Measurements from ENCODE around the gene RFTN1. TPM values are rescaled to one million over a fixed set of nuclear protein-coding genes. Genes with fewer than 3 reads are reported as not detected.
"Not testable (repeated sequence)": the region's sequence is repeated elsewhere in the genome, so short reads cannot be mapped to it uniquely, and the experiment has no call there.

RFTN1 gene
- total RNA-seq, 1 experiment from 2014 or later = 9.7 TPM

- in situ Hi-C loops (cut with HindIII; ENCODE audit: low pct_unique_long_range_greater_than_20kb, low sequenced_read_pairs) = no loop called here
- no peak for DNase-seq (ENCODE audit: low read depth)
Observed at GRCh38 chr3:16315623-16316022, 197.9 kb downstream of the RFTN1 start.

GRCh38 chr3:16313886-16314645 lies 199.4 kb downstream of the RFTN1 start:
- DNase-seq (ENCODE audit: low read depth) = no peak
- in situ Hi-C loops (cut with HindIII; ENCODE audit: low pct_unique_long_range_greater_than_20kb, low sequenced_read_pairs) = no loop called here

GRCh38 chr3:16311960-16312451 lies 201.5 kb downstream of the RFTN1 start:
- in situ Hi-C loops (cut with HindIII; ENCODE audit: low pct_unique_long_range_greater_than_20kb, low sequenced_read_pairs) = no loop called here
- DNase-seq (ENCODE audit: low read depth) = no peak

GRCh38 chr3:16310486-16310885 lies 203.0 kb downstream of the RFTN1 start:
- DNase-seq (ENCODE audit: low read depth); in situ Hi-C loops (cut with HindIII; ENCODE audit: low pct_unique_long_range_greater_than_20kb, low sequenced_read_pairs): not testable (repeated sequence)

- in situ Hi-C loops (cut with HindIII; ENCODE audit: low pct_unique_long_range_greater_than_20kb, low sequenced_read_pairs) = no loop called here
- DNase-seq (ENCODE audit: low read depth) = no peak
Observed at GRCh38 chr3:16309558-16309957, 203.9 kb downstream of the RFTN1 start.

- in situ Hi-C loops (cut with HindIII; ENCODE audit: low pct_unique_long_range_greater_than_20kb, low sequenced_read_pairs) = no loop called here
- DNase-seq (ENCODE audit: low read depth) = no peak
Observed at GRCh38 chr3:16308727-16309126, 204.8 kb downstream of the RFTN1 start.

GRCh38 chr3:16307832-16308531 lies 205.5 kb downstream of the RFTN1 start:
- in situ Hi-C loops (cut with HindIII; ENCODE audit: low pct_unique_long_range_greater_than_20kb, low sequenced_read_pairs) = no loop called here
- DNase-seq (ENCODE audit: low read depth) = no peak

GRCh38 chr3:16305111-16305541 lies 208.4 kb downstream of the RFTN1 start:
- no peak for DNase-seq (ENCODE audit: low read depth)
- in situ Hi-C loops (cut with HindIII; ENCODE audit: low pct_unique_long_range_greater_than_20kb, low sequenced_read_pairs) = no loop called here

- in situ Hi-C loops (cut with HindIII; ENCODE audit: low pct_unique_long_range_greater_than_20kb, low sequenced_read_pairs) = no loop called here
- DNase-seq (ENCODE audit: low read depth) = no peak
Observed at GRCh38 chr3:16304061-16305010, 209.2 kb downstream of the RFTN1 start.

- in situ Hi-C loops (cut with HindIII; ENCODE audit: low pct_unique_long_range_greater_than_20kb, low sequenced_read_pairs) = no loop called here
- no peak for DNase-seq (ENCODE audit: low read depth)
Observed at GRCh38 chr3:16303037-16303575, 210.4 kb downstream of the RFTN1 start.

GRCh38 chr3:16302082-16302631 lies 211.3 kb downstream of the RFTN1 start:
- no peak for DNase-seq (ENCODE audit: low read depth)
- in situ Hi-C loops (cut with HindIII; ENCODE audit: low pct_unique_long_range_greater_than_20kb, low sequenced_read_pairs) = no loop called here

GRCh38 chr3:16301507-16301906 lies 212.0 kb downstream of the RFTN1 start:
- DNase-seq (ENCODE audit: low read depth) = no peak
- in situ Hi-C loops (cut with HindIII; ENCODE audit: low pct_unique_long_range_greater_than_20kb, low sequenced_read_pairs) = no loop called here

GRCh38 chr3:16300881-16301359 lies 212.6 kb downstream of the RFTN1 start:
- DNase-seq (ENCODE audit: low read depth) = no peak
- in situ Hi-C loops (cut with HindIII; ENCODE audit: low pct_unique_long_range_greater_than_20kb, low sequenced_read_pairs) = no loop called here

- in situ Hi-C loops (cut with HindIII; ENCODE audit: low pct_unique_long_range_greater_than_20kb, low sequenced_read_pairs) = no loop called here
- no peak for DNase-seq (ENCODE audit: low read depth)
Observed at GRCh38 chr3:16300307-16300706, 213.2 kb downstream of the RFTN1 start.

GRCh38 chr3:16299746-16300145 lies 213.8 kb downstream of the RFTN1 start:
- in situ Hi-C loops (cut with HindIII; ENCODE audit: low pct_unique_long_range_greater_than_20kb, low sequenced_read_pairs) = no loop called here
- no peak for DNase-seq (ENCODE audit: low read depth)

- no peak for DNase-seq (ENCODE audit: low read depth)
- in situ Hi-C loops (cut with HindIII; ENCODE audit: low pct_unique_long_range_greater_than_20kb, low sequenced_read_pairs) = no loop called here
Observed at GRCh38 chr3:16298891-16299290, 214.6 kb downstream of the RFTN1 start.

GRCh38 chr3:16297997-16298885 lies 215.3 kb downstream of the RFTN1 start:
- in situ Hi-C loops (cut with HindIII; ENCODE audit: low pct_unique_long_range_greater_than_20kb, low sequenced_read_pairs) = no loop called here
- no peak for DNase-seq (ENCODE audit: low read depth)

Measured in Caki2 (cell line).